ENCODE data around the gene NDST1.

DNA sequence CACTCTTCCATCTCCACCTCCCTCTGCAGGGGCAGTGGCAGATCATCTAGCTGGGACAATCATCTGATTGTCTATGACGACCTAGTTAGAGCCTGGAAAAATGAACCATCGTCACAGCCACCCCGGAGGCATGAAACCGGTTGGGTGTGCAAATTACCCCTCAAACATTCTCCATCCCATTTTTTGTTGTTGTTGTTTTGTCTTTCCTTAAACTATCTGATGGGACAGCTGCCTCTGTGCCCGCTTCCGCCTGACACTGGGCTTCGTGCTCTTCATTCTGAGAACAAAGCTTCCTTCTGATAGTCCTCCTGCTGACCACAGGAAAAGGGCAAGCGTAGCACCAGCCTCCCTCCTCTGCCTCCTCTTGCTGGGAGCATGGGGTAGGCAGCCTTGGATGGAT is 7.0 kb upstream of the NDST1 start:
- no peak for TF ChIP-seq CTCF (IDR thresholded peaks at IDR 0.05)
- TF ChIP-seq POLR2A (IDR thresholded peaks at IDR 0.05) = no peak
